ENCODE results near the gene SIX4. TPM values are rescaled to one million over a fixed set of nuclear protein-coding genes. Genes with fewer than 3 reads are reported as not detected.
"Not testable (repeated sequence)": the region's sequence is repeated elsewhere in the genome, so short reads cannot be mapped to it uniquely, and the experiment has no call there.

The SIX4 gene
- total and polyA plus RNA-seq, 2 donors (not counting 1 experiment from before 2014, with no cell fraction given) = not detected

GRCh38 chr14:60732840-60733483 lies 8.8 kb upstream of the SIX4 start:
- H3K36me3 ChIP-seq (replicated peaks in 1 of 2; ENCODE audit: control extremely low read depth in 1 of 2, control insufficient read depth in 1 of 2, extremely low read depth in 1 of 2, insufficient read depth in 2 of 2, low read length in 1 of 2) = no peaks in the 10 kb centered on the region
- no peak for ATAC-seq (ENCODE audit: low read depth)
- H3K4me3 ChIP-seq (ENCODE audit: control extremely low read depth in 1 of 5, extremely low read depth in 1 of 5, insufficient read depth in 1 of 5, low read depth in 2 of 5, low read length in 4 of 5) = no peak overlapping the region
- H3K79me2 ChIP-seq (ENCODE audit: control insufficient read depth, insufficient read depth, low read length) = peaks cover 27% of the 10 kb centered on the region
- H4K20me1 ChIP-seq (ENCODE audit: control insufficient read depth, insufficient read depth, low read length, poor library complexity, severe bottlenecking) = no peaks in the 10 kb centered on the region
- no peak for DNase-seq
- intact Hi-C loops (cut with micrococcal nuclease) = no loop called here
- no peak overlapping the region for H3K27ac Mint-ChIP-seq
- peaks cover 20% of the 10 kb centered on the region for H3K4me1 Mint-ChIP-seq
- H3K4me3 Mint-ChIP-seq = no peak overlapping the region
- no peak overlapping the region for H3K9ac ChIP-seq (ENCODE audit: low read length)
- H3K9me3 Mint-ChIP-seq (ENCODE audit: insufficient read depth) = no peaks in the 10 kb centered on the region
- TF ChIP-seq EZH2 (IDR thresholded peaks at IDR 0.05; ENCODE audit: borderline replicate concordance, insufficient read depth, low read depth, low read length, poor library complexity, severe bottlenecking) = no peak
- WGBS (ENCODE audit: insufficient coverage) = 100% methylated on average over 1 of the region's 4 CpGs
- no peak overlapping the region for H3K4me2 ChIP-seq (replicated peaks; ENCODE audit: low read depth, low read length, poor library complexity, severe bottlenecking)
- peaks cover 9 to 14% of the 10 kb centered on the region in 2 donors for H3K4me1 ChIP-seq (ENCODE audit: control insufficient read depth in 2 of 2, insufficient read depth in 2 of 2, low read length in 2 of 2)
- no peaks in the 10 kb centered on the region for H3K9me3 ChIP-seq (ENCODE audit: control extremely low read depth in 1 of 3, control insufficient read depth in 2 of 3, insufficient read depth in 1 of 3, low read length in 2 of 3)
- H3K27me3 ChIP-seq (replicated peaks in 1 of 4; ENCODE audit: control extremely low read depth in 1 of 4, control insufficient read depth in 3 of 4, insufficient read depth in 4 of 4, low read length in 3 of 4) = peaks cover 0 to 36% (median 17%) of the 10 kb centered on the region in 4 experiments
- ChIA-PET POLR2A (no interaction called here), CTCF (interaction anchor here (1.0 kb wide), 2 partner anchors 10 to 15 kb away, joined by 3 to 4 read pairs; no protein-coding TSS in a partner anchor)
- H3K27ac ChIP-seq (ENCODE audit: low read length in 2 of 2) = no peak overlapping the region
- H2AFZ ChIP-seq (ENCODE audit: insufficient read depth, low read depth, low read length, poor library complexity, severe bottlenecking) = no peak overlapping the region
- peaks cover 38% of the 10 kb centered on the region for H3K27me3 Mint-ChIP-seq

GRCh38 chr14:60731291-60731690 lies 7.1 kb upstream of the SIX4 start:
- H2AFZ ChIP-seq (ENCODE audit: insufficient read depth, low read depth, low read length, poor library complexity, severe bottlenecking); H3K9ac ChIP-seq (ENCODE audit: low read length); H3K9me3 ChIP-seq (ENCODE audit: control extremely low read depth in 1 of 3, control insufficient read depth in 2 of 3, insufficient read depth in 1 of 3, low read length in 2 of 3); intact Hi-C loops (cut with micrococcal nuclease); H3K27ac ChIP-seq (ENCODE audit: low read length in 2 of 2); CTCF ChIA-PET; H3K9me3 Mint-ChIP-seq (ENCODE audit: insufficient read depth); ATAC-seq (ENCODE audit: low read depth); DNase-seq; H3K27ac Mint-ChIP-seq; H3K36me3 ChIP-seq (replicated peaks in 1 of 2; ENCODE audit: control extremely low read depth in 1 of 2, control insufficient read depth in 1 of 2, extremely low read depth in 1 of 2, insufficient read depth in 2 of 2, low read length in 1 of 2); H3K4me3 Mint-ChIP-seq; H3K4me2 ChIP-seq (replicated peaks; ENCODE audit: low read depth, low read length, poor library complexity, severe bottlenecking); H4K20me1 ChIP-seq (ENCODE audit: control insufficient read depth, insufficient read depth, low read length, poor library complexity, severe bottlenecking); H3K4me3 ChIP-seq (ENCODE audit: control extremely low read depth in 1 of 5, extremely low read depth in 1 of 5, insufficient read depth in 1 of 5, low read depth in 2 of 5, low read length in 4 of 5); POLR2A ChIA-PET: not testable (repeated sequence)
- Histone ChIP-seq H3K79me2 (ENCODE audit: control insufficient read depth, insufficient read depth, low read length) (peaks cover 21% of the 10 kb centered on the region), H3K27me3 (replicated peaks in 1 of 4; ENCODE audit: control extremely low read depth in 1 of 4, control insufficient read depth in 3 of 4, insufficient read depth in 4 of 4, low read length in 3 of 4) (peaks cover 0 to 47% (median 29%) of the 10 kb centered on the region in 4 experiments), H3K4me1 (ENCODE audit: control insufficient read depth in 2 of 2, insufficient read depth in 2 of 2, low read length in 2 of 2) (peaks cover 9 to 14% of the 10 kb centered on the region in 2 donors)
- H3K27me3 Mint-ChIP-seq = peaks cover 53% of the 10 kb centered on the region
- WGBS (ENCODE audit: insufficient coverage) = no CpG with 5 or more reads among the region's 5 CpGs
- peaks cover 18% of the 10 kb centered on the region for H3K4me1 Mint-ChIP-seq

All from B cell (primary cell).